Sigmoid colon (tissue), 3 donors: ENCODE data around the gene MGAT1.

Experiments
- POLR2A ChIP-seq, 2 donors: fragments of 450-650 bp; IDR thresholded peaks; one replicate each; pipeline ENCODE4 v1.6.1; 2016; ENCODE audit warnings: antibody characterized with exemption in 2 of 2, mild to moderate bottlenecking in 2 of 2, moderate library complexity in 2 of 2
- TF ChIP-seq, protein P1 (sequence below), 4 experiments: fragments of 450-650 bp in 3 of 4; fragments of 200-600 bp in 1 of 4; IDR thresholded peaks; one replicate each; pipeline ENCODE4 v1.5.1; 2016 to 2019; ENCODE audit warnings: antibody characterized with exemption in 4 of 4, mild to moderate bottlenecking in 3 of 4, moderate library complexity in 2 of 4

DNA sequence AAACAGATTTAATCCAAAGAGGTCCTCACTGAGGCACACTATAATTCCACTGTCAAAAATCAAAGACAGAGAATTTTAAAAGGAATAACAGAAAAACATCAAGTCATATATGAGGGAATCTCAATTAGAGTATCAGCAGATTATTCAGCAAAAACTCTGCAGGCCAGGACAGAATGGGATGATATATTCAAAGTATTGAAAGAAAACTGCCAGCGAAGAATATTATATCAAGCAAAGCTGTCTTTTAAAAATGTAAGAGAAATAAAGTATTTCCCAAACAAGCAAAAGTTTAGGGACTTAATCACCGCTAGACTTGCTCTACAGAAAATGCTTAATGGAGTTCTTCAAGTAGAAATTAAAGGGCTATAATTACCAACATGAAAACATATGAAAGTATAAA is 47.0 kb downstream of the MGAT1 start:
- TF ChIP-seq, protein P1, sequence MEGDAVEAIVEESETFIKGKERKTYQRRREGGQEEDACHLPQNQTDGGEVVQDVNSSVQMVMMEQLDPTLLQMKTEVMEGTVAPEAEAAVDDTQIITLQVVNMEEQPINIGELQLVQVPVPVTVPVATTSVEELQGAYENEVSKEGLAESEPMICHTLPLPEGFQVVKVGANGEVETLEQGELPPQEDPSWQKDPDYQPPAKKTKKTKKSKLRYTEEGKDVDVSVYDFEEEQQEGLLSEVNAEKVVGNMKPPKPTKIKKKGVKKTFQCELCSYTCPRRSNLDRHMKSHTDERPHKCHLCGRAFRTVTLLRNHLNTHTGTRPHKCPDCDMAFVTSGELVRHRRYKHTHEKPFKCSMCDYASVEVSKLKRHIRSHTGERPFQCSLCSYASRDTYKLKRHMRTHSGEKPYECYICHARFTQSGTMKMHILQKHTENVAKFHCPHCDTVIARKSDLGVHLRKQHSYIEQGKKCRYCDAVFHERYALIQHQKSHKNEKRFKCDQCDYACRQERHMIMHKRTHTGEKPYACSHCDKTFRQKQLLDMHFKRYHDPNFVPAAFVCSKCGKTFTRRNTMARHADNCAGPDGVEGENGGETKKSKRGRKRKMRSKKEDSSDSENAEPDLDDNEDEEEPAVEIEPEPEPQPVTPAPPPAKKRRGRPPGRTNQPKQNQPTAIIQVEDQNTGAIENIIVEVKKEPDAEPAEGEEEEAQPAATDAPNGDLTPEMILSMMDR (IDR thresholded peaks at IDR 0.05), result no peak
- TF ChIP-seq POLR2A (IDR thresholded peaks at IDR 0.05), result no peak
